Mammary epithelial cell (primary cell): ENCODE data around the gene CCDC69.

Experiments used
- CTCF ChIP-seq, 2 donors: IDR thresholded peaks in 1 of 2; conservative IDR thresholded peaks in 1 of 2; 2 replicates each; pipeline ENCODE4 v1.5.1; 2011 to 2012; ENCODE audit warnings: inconsistent platforms in 2 of 2, low read length in 2 of 2, mild to moderate bottlenecking in 2 of 2, control low read depth in 1 of 2, low read depth in 1 of 2; ENCODE audit not compliant: insufficient read depth in 1 of 2; ENCODE audit errors: extremely low read depth in 1 of 2
- EZH2 ChIP-seq: IDR thresholded peaks from 2 replicates; pipeline ENCODE4 v1.6.1; 2012; ENCODE audit warnings: low read length, inconsistent platforms, borderline replicate concordance

- no peak for TF ChIP-seq CTCF (conservative IDR thresholded peaks at IDR 0.05 in 1 of 2, IDR thresholded peaks at IDR 0.05 in 1 of 2; ENCODE audit: extremely low read depth in 1 of 2, insufficient read depth in 1 of 2, low read depth in 1 of 2, low read length in 2 of 2)
- no peak for TF ChIP-seq EZH2
These were observed 14.4 kb upstream of the CCDC69 start for GRCh38 chr5:151238303-151238741.
